Type B pancreatic cell (in vitro differentiated cells): ENCODE results near the gene TRAPPC6A. TPM values are rescaled to one million over a fixed set of nuclear protein-coding genes. Genes with fewer than 3 reads are reported as not detected.

Experiments used
- DNase-seq: peaks from one replicate; pipeline ENCODE4 v3.0.0; 2021; ENCODE audit warnings: mixed read lengths; ENCODE audit not compliant: unreplicated experiment; ENCODE audit errors: extremely low spot score
- H3K27ac Mint-ChIP-seq: 2 replicates; pipeline ENCODE4 v1.8.0; 2021; ENCODE audit warnings: mild to moderate bottlenecking, mixed read lengths
- H3K27me3 Mint-ChIP-seq: 2 replicates; pipeline ENCODE4 v1.8.0; 2021; ENCODE audit warnings: mixed read lengths
- H3K36me3 Mint-ChIP-seq: 2 replicates; pipeline ENCODE4 v1.8.0; 2021; ENCODE audit warnings: mixed read lengths
- H3K4me1 Mint-ChIP-seq: one replicate; pipeline ENCODE4 v1.8.0; 2021; ENCODE audit warnings: mixed read lengths; ENCODE audit not compliant: unreplicated experiment
- H3K4me3 Mint-ChIP-seq: 2 replicates; pipeline ENCODE4 v1.8.0; 2021; ENCODE audit warnings: mild to moderate bottlenecking, mixed read lengths
- H3K9me3 Mint-ChIP-seq: 2 replicates; pipeline ENCODE4 v1.8.0; 2021; ENCODE audit warnings: mixed read lengths
- CTCF ChIP-seq: fragments of 200-600 bp; sonication (generic); conservative IDR thresholded peaks from 2 replicates; pipeline ENCODE4 v1.5.0; 2021; ENCODE audit warnings: antibody characterized with exemption, mild to moderate bottlenecking
- total RNA-seq: library from RNA; stranded (reverse); gene quantifications from 2 replicates; pipeline ENCODE4 v1.2.1, GENCODE V29; 2021; ENCODE audit warnings: low replicate concordance

The TRAPPC6A gene
- total RNA-seq, 1 donor from 2014 or later = 36.7 TPM

DNA sequence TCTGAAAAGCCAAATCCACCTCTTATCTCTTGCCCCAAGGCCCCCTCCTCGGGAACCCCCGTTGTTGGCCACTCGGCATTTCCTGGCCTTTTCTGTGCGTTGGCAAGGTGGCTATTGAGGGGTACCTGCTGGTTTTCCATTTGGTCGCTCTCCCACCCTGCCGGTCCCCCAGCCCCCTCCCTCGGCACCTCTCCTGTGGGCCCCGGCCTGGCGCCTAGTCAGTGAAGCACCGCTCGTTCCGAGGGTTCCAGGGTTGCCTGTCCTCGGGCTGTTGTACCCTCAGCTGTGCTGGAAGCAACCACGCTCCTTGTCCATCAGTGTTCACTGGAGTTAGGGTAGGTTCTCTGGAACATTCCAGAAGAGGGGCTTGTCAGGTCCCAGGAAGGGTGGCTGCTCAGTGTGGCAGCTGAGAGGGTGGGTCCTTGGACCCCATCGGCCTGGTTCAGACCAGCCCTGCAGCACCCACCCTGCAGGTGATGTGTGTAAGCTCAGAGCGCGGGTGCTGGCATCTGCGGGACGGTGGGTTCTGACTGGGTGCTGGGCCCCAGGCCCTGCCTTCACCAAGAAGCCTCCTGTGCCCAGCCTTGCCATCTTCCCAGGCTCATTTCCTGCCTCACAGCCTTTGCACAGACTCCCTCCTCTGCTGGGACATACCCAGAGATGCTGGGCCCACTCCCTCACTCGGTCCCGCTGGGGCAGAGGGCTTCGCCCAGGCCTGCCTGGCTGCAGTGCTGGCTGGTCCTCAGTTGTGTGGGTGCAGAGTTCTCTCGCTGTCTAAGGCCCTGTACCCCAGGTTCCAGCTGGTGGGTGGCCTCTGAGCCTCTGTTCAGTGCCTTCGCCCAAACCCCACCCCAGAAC, 38.5 kb downstream of the TRAPPC6A start:
- Mint-ChIP-seq H3K9me3 (no peaks in the 10 kb centered on the region), H3K4me3 (no peak overlapping the region), H3K27ac (no peak overlapping the region), H3K27me3 (no peaks in the 10 kb centered on the region), H3K36me3 (peaks cover 4% of the 10 kb centered on the region), H3K4me1 (peaks cover 23% of the 10 kb centered on the region)
- TF ChIP-seq CTCF = no peak
- no peak for DNase-seq

DNA sequence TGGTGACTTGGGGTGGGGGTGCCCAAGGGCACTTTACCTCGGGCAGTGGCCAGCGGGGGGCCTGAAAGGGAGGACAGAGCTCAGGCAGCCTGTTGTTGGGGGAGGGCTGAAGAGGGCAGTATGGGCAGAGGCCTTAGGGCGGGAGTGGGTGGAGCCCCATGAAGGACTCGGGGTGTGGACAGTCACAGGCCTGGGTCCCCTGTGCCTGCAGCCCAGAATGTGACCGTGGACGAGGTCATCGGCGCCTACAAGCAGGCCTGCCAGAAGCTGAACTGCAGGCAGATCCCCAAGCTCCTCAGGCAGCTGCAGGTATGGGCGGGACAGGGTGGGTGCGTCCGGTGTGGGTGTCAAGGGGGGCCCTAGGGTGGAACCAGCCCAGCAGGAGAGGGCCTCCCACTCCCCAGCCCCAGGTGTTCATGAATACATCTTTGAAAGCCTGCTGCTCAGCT, 39.7 kb downstream of the TRAPPC6A start:
- peaks cover 4% of the 10 kb centered on the region for H3K36me3 Mint-ChIP-seq
- H3K4me1 Mint-ChIP-seq = peaks cover 29% of the 10 kb centered on the region
- H3K9me3 Mint-ChIP-seq = no peaks in the 10 kb centered on the region
- H3K27ac Mint-ChIP-seq = peak overlapping the region; percentile 54
- no peaks in the 10 kb centered on the region for H3K27me3 Mint-ChIP-seq
- peak overlapping the region; percentile 51 for H3K4me3 Mint-ChIP-seq
- no peak for TF ChIP-seq CTCF
- DNase-seq = no peak

GRCh38 chr19:45137179-45137761, 40.8 kb downstream of the TRAPPC6A start:
- Mint-ChIP-seq H3K9me3 (no peaks in the 10 kb centered on the region), H3K27me3 (no peaks in the 10 kb centered on the region), H3K27ac (peak overlapping the region; percentile 54), H3K4me3 (peak overlapping the region; percentile 21), H3K36me3 (no peaks in the 10 kb centered on the region), H3K4me1 (peaks cover 29% of the 10 kb centered on the region)
- TF ChIP-seq CTCF = no peak
- DNase-seq = no peak

DNA sequence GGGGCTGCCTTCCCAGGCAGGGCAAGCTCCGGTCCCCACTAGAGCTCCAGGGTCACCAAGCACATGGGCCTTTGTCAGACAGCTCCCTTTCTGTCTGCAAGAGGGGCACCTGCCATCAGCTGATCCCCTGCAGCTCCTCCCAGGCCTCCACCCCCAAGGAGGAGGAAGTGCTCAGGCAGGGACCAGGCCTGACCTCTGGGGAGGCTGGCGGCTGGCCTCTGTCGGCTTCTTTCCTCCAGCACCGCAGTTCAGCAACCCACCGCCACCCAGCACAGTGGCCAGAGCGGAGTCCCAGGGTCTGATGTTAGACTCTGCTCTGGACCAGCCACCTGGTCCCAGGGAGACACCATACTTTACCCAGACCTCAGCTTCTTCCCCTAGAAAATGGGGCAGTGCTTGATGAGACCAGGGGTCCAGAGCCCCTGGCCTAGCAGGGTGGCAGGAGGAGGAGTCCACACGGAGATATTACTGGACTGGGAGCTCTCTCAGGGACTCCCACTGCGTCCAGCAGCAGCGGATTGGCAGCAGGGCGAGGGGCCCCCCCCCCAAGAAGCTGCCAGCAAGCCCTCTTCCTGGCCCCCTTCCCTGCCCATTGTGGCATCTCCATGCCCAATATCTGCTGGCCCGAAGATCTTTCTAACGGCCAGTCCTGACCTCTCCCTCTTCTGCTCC, 41.4 kb downstream of the TRAPPC6A start:
- no peak for TF ChIP-seq CTCF
- DNase-seq = no peak
- no peaks in the 10 kb centered on the region for H3K9me3 Mint-ChIP-seq
- H3K36me3 Mint-ChIP-seq = no peaks in the 10 kb centered on the region
- H3K4me3 Mint-ChIP-seq = peak overlapping the region; percentile 21
- peak overlapping the region; percentile 54 for H3K27ac Mint-ChIP-seq
- H3K27me3 Mint-ChIP-seq = no peaks in the 10 kb centered on the region
- peaks cover 29% of the 10 kb centered on the region for H3K4me1 Mint-ChIP-seq

DNA sequence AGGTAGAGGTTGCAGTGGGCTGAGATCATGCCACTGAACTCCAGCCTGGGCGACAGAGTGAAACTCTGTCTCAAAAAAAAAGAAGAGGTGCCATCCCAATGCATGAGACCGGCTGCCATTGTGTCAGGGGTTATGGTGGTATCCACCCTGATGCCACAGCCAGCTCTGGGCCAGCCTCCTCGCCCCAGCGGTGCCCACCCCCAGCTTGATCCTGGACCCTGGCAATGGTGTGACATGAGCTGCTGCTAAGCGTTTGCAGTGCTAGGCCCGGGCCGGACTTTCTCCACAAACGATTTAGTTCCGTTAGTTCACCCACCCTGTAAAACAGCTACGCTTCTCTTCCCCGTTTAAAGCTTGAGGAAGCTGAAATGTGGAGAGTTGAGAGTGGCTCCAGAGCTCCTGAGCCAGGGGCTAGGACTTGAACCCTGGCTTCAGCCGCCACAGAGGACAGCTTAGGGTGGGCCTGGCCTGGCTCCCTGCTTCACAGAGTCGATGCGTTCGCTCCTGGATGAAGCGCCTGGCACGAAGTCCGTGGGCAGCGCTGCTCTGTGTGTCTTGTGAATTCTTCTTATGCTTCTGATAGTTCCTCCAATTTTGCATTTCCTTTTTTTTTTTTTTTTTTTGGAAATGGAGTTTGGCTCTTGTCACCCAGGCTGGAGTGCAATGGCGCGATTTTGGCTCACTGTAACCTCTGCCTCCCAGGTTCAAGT, 42.7 kb downstream of the TRAPPC6A start:
- no peaks in the 10 kb centered on the region for H3K27me3 Mint-ChIP-seq
- no peak for TF ChIP-seq CTCF
- no peak for DNase-seq
- H3K9me3 Mint-ChIP-seq = no peaks in the 10 kb centered on the region
- peaks cover 33% of the 10 kb centered on the region for H3K4me1 Mint-ChIP-seq
- H3K36me3 Mint-ChIP-seq = no peaks in the 10 kb centered on the region
- H3K27ac Mint-ChIP-seq = no peak overlapping the region
- H3K4me3 Mint-ChIP-seq = no peak overlapping the region
